Measurements from ENCODE around the gene PRRT3.

DNA sequence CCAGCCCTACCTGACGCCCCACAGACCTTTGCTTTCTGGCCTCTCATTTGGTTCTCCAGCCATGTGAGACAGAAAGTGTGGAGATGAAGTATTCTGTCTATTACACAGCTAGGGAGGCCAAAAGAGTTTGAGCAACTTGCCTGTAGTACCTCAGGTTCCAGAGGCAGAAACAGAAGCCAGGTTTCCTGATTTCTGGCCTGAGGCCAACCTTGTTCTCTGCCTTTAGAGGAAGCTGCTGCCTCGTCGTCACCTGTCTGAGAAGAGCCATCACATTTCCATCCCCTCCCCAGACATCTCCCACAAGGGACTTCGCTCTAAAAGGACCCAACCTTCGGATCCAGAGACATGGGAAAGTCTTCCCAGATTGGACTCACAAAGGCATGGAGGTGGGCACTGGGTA, 45.7 kb downstream of the PRRT3 start:
- TF ChIP-seq, protein P1, sequence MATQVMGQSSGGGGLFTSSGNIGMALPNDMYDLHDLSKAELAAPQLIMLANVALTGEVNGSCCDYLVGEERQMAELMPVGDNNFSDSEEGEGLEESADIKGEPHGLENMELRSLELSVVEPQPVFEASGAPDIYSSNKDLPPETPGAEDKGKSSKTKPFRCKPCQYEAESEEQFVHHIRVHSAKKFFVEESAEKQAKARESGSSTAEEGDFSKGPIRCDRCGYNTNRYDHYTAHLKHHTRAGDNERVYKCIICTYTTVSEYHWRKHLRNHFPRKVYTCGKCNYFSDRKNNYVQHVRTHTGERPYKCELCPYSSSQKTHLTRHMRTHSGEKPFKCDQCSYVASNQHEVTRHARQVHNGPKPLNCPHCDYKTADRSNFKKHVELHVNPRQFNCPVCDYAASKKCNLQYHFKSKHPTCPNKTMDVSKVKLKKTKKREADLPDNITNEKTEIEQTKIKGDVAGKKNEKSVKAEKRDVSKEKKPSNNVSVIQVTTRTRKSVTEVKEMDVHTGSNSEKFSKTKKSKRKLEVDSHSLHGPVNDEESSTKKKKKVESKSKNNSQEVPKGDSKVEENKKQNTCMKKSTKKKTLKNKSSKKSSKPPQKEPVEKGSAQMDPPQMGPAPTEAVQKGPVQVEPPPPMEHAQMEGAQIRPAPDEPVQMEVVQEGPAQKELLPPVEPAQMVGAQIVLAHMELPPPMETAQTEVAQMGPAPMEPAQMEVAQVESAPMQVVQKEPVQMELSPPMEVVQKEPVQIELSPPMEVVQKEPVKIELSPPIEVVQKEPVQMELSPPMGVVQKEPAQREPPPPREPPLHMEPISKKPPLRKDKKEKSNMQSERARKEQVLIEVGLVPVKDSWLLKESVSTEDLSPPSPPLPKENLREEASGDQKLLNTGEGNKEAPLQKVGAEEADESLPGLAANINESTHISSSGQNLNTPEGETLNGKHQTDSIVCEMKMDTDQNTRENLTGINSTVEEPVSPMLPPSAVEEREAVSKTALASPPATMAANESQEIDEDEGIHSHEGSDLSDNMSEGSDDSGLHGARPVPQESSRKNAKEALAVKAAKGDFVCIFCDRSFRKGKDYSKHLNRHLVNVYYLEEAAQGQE (IDR thresholded peaks at IDR 0.05; ENCODE audit: insufficient read depth in 1 of 2, low read depth in 2 of 2, low read length in 2 of 2): no peak
- TF ChIP-seq TAF1 (IDR thresholded peaks at IDR 0.05; ENCODE audit: borderline replicate concordance, insufficient read depth, low read length): no peak
- TF ChIP-seq POLR2AphosphoS5 (IDR thresholded peaks at IDR 0.05; ENCODE audit: low read depth, low read length): no peak
- TF ChIP-seq FOXP2 (optimal IDR thresholded peaks at IDR 0.05; ENCODE audit: borderline replicate concordance, extremely low read depth, extremely low read length, insufficient read depth): no peak
- no peak for TF ChIP-seq SIN3A (IDR thresholded peaks at IDR 0.05; ENCODE audit: borderline replicate concordance, insufficient read depth, low read length)

All from PFSK-1 (cell line).